GM18870 (cell line): ENCODE results near the gene MECP2.
"Not testable (repeated sequence)": the region's sequence is repeated elsewhere in the genome, so short reads cannot be mapped to it uniquely, and the experiment has no call there.

Source experiments
- ATAC-seq: cut with Tn5 transposase; IDR thresholded peaks from one replicate; pipeline ENCODE4 v1.9.1; 2021; ENCODE audit warnings: moderate library complexity; ENCODE audit not compliant: unreplicated experiment

MECP2 gene

DNA sequence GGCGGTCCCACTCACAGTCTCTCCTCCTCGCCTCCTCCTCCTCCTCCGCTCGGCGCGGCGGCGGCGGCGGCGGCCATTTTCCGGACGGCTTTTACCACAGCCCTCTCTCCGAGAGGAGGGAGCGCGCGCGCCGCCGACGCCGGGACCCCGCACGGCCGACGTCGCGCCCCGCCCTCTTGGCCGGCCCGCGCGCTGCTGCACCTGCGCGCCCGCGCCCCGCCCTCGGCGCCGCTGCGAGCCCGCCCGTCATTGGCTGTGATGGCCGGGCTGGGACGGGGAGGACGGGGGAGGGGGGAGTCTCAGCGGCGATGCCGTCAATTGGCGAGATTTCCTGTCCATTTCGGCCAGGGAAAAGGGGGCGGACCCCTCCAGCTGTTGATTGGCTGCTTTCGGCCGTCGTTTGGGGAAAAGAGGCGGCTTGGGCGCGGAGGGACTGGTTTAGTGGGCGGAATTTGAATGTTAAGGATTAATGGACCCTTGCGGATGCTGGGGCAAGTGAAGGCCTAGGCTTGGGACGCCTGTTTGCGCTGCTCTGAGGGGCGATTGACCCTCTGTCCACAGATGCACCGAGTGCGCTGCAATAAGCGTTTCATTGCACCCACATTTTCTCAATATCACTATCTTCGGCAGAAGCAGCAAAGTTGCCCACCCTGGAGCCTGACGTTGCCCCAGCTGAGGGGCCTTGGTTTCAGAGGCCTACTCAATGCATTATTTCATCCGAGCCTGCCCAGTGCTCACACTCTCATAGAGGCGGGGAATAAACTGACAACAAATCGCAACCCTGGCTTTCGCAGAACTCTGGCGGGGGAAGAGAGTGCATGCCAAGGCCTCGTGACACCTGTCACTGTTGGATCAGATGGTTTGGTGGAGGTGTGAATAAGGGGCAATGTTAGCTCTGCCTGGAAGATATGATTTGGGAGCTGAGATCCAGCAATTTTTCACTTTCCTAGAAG, at the start of gene MECP2:
Gene MECP2, minus strand, starts transcription at position 129 of the 953 bp plus-strand sequence.
- ATAC-seq: peak; percentile 63

DNA sequence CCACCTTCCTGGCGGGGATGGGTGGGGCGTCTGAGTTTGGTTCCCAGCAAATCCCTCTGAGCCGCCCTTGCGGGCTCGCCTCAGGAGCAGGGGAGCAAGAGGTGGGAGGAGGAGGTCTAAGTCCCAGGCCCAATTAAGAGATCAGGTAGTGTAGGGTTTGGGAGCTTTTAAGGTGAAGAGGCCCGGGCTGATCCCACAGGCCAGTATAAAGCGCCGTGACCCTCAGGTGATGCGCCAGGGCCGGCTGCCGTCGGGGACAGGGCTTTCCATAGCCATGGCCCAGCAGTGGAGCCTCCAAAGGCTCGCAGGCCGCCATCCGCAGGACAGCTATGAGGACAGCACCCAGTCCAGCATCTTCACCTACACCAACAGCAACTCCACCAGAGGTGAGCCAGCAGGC, 46.5 kb upstream of the MECP2 start, which contains the start of gene OPN1LW:
Gene OPN1LW, plus strand, starts transcription at position 234 of the 400 bp plus-strand sequence. Its CDS starts 41 bp downstream, at position 275.
- not testable (repeated sequence) for ATAC-seq

DNA sequence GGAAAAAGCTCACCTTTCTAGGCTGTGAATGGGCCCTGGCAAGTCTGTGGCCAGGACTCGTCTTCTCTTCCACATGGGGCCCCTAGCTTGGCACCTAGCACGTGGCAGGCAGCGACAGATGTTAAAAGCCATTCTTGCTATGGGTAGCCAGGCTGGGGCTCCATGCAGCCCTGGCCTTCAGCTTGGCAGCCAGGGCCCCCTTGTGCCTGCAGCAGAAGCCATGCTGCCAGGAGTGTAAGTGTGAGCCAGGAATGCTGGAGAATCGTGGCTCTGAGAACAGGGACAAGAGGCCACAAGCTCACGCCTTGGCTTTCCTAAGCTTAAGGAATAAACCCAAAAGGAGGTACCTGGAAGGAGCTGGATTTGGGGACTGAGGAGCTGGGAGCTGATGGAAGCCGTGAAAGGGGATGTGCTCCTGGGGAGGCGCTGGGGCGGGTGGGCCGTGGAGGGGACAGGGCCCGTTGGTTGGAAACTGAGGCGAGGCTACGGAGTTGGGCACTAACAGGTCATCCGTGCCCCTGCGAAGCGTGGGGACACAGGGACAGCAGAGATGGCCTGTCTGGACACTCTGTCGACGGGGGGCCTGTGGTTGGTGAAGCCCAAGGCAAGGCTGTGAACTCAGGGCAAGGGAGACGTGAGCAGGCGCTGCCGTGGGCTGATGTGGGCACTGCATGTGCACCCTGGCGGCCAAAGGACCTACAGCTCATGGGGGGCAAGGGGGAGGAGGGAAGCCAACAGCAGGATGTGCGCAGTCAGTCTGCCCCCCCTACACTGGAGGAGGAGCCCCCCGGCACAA, 45.6 kb upstream of the MECP2 start:
- no peak for ATAC-seq

DNA sequence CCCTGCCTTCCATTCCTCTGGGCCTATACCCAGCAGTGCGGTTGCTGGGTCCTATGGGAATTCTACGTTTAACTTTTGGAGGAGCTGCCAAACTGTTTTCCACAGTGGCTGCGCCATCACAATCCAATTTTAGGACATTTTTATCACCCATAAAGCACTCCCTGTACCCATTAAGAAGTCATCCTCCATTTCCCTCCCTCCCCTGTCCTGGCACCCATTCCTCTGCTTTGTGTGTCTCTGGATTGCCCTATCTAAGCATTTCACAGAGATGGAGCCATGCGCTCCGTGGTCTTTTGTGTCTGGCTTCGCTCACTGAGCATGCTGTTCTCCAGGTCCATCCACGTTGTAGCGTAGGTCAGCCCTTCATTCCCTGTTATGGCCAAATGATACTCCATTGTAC, 44.9 kb upstream of the MECP2 start:
- ATAC-seq: no peak

DNA sequence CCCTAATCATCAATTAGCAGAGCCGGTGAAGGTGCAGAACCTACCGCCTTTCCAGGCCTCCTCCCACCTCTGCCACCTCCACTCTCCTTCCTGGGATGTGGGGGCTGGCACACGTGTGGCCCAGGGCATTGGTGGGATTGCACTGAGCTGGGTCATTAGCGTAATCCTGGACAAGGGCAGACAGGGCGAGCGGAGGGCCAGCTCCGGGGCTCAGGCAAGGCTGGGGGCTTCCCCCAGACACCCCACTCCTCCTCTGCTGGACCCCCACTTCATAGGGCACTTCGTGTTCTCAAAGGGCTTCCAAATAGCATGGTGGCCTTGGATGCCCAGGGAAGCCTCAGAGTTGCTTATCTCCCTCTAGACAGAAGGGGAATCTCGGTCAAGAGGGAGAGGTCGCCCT, 43.2 kb upstream of the MECP2 start:
- no peak for ATAC-seq

DNA sequence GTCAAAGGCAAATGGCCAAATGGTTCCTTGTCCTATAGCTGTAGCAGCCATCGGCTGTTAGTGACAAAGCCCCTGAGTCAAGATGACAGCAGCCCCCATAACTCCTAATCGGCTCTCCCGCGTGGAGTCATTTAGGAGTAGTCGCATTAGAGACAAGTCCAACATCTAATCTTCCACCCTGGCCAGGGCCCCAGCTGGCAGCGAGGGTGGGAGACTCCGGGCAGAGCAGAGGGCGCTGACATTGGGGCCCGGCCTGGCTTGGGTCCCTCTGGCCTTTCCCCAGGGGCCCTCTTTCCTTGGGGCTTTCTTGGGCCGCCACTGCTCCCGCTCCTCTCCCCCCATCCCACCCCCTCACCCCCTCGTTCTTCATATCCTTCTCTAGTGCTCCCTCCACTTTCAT, 42.7 kb upstream of the MECP2 start:
- no peak for ATAC-seq

DNA sequence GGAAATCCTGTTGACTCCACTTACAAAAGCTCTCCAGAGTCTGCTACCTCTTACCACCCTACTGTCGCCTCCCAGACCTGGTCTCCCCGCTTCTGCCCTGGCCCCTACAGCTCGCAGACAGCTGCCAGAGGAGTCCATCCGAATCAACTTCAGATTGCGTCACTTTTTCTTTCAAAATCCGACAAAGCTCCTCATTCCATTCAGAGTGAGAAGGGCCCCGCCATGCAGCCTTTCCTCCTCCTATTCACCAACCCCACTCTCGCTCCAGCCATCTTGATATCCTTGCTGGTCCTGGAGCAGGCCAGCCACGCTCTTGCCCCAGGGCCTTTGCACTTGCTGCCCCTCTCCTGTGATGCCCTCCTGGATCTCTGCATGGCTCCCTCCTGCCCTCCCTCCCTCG, 41.3 kb upstream of the MECP2 start:
- no peak for ATAC-seq

DNA sequence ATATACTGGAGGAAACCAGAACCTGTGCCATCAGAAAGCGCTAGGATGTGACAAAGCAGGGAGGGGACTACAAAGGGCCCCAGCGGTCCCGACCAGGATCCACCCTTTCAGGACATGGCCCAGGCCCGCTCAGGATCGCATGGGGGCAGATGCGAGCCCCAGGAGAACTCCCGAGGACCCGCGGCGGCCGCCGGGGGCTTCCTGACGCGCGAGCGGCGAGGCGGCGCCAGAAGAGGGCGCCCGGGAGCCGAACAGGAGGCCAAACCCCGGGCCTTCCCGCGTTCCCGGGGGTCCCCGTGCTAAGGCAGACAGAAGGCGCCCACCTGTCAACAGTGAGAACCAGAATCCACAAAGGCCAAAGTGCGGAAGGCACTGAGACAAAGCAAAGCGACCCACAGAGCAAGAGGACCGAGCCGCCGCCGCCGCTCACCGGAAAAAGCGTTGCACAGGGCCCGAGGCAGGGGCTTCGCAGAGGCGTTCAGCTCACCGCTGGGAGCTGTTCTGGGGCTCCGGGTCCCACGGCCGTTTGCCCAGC, 39.2 kb upstream of the MECP2 start:
- ATAC-seq: no peak

DNA sequence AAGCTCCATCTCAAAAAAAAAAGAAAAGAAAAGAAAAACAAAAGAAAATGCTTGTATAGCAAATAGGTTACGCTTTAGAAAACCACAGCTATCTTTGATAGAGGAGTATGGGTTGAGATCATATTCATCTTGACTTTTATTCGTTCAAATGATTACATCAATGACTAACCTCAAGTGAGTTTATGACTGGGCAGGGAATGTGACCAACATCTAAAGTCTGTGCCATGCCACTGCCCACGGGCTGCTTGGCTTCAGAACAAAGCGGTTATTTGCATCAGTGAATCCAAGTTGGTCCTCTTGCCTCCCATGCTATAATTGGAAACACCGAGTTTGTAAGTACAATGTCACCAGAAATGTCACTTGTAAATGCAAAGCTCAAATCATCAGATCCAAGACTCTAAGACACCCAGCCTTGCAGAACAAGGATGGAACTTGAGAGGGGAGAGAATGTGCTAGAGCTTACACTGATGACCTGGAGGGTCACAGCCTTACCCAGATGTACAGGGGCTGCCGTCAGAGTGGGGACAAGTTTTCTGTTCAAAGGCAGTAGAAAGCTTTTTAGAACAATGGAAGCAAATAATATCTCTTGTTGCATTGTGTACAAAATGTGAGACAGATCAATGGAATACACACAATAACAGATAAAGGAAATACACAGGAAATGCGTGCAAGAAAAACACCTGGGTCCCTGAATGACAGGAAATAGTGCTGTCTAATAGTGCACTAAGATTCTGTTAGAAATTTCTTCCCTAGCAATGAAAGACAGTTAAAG, 38.1 kb upstream of the MECP2 start:
- no peak for ATAC-seq

DNA sequence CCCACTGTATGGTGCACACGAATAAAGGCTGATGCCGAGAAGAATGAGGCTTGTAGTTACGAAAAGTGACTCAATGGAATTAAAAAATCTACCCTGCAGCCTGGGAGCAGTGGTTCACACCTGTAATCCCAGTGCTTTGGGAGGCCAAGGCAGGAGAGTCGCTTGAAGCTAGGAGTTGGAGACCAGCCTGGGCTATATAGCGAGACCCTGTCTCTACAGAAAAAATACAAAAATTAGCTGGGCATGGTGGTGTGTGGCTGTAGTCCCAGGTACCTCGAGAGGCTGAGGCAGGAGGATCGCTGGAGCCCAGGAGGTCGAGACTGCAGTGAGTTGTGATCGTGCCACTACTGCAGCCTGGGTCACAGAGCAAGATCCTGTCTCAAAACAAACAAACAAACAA, 34.8 kb upstream of the MECP2 start:
- no peak for ATAC-seq

DNA sequence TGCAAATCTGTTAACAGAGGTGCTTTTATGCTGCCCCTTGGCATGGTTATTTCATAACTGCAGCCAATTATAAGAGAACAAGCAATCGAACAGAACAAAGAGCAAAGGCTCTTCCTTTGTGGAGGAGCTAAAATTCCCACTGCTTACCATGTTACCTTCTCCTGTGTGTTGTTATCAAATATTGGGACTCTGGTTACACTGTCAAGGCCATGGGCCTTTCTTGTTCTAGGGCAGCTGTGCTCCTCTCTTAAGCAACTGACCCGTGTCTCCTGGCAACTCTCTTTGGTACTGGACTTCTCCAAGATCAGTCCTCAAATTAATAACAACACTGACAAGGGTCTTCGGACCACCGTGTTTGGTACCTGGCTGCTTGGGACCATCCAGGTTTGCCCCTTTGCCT, 34.4 kb upstream of the MECP2 start:
- ATAC-seq: no peak

DNA sequence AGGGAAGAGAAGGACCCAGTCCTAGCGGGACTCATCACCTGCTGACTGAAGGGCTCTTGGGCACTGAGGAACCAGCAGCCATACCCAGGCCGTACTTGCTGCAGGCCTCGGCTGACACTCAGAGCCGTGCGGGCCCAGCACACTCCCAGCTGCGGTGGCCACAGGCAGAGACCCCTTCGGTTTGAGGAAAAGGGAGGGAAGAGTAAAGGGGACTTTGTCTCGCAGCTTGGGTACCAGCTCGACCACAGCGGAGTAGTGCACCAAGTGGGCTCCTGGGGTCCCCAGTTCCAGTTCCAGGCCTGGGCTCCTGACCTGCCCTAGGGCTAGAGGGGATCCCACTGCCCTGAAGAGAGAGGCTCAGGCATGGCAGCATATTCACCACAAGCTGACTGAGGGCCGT, 28.6 kb upstream of the MECP2 start:
- no peak for ATAC-seq

DNA sequence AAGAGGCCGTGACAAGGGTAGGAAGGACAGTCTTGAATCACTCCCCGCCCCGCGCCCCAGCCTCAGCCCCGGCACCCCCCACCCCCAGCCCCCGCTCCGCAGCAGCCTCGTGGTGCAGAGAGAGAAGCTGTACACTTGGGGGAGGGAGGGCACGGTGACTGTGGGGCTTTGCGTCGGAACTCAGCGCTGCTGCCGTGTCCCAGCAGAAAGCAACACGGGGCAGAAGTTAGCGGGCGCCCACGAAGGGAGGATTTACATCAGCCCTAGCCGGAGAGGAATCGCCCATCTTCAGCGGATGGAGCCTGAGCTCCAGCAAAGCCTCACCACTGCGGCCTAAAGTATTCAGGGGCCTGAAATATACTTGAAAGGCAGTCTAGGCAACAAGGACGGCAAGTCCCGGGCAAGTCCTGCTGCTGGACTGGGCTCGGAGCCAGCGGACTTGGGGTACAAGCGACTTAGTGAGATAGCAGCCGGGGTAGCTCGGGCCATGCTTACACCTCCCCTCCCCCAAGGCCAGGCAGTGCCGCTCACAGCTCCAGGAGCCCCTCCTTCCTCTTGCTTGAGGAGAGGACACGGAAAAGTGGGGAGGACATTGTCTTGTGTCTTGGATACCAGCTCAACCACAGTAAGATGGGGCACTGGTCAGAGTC, 28.0 kb upstream of the MECP2 start:
- no peak for ATAC-seq

DNA sequence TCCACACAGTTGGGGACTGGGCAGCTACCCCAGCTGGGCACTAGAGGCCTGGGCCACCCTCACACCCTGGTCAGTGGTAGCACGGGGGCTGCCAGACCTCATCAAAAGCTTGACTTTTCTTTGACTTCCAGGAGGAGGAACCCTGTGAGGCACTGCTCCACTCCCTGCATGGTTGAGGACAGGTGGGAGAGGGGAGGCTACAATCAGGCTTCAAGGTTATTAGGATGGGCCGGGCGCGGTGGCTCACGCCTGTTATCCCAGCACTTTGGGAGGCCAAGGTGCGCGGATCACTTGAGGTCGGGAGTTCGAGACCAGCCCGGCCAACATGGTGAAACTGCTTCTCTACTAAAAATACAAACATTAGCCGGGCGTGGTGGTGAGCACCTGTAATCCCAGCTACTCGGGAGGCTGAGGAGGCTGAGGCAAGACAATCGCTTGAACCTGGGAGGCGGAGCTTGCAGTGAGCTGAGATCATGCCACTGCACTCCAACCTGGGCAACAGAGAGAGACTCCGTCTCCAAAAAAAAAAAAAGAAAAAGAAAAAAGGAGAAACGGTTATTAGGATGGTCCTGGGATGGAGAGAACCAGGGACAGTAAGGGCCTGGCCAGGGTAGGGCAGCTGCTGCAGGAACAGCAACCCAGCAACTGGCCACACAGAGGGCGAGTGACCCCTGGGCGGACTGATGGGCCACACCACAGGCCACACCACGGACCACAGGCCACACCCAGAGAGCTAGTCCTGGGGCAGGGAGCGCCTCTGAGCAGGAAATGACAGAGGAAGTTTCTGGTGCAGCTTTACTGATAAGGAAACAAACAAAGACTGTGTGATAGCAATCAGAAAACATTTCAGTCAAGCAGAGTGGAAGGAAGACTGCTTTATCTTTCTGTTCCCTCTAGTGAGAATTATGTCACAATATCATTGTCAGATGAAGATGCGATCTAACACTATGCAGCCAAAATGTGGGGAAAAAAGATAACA, 26.0 kb upstream of the MECP2 start:
- ATAC-seq: no peak

DNA sequence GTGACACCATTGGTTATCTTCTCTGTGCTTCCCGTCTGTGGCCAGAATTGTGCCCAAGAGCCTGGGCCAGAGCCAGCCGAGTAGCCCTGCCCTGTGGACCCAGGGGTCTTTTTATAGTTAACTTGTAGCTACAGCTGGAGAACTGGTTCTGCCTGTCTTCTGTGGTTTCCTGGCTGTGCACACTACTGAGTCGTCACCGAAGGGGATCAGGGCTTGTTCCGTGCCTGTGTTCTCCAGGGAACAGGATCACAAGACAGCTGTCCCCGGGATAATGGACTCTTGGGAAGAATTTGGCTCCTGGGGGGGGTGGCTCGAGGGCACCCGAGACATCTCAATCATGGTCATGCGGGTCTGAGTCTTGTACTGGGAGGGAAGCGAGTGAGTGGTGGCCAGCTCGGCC, 24.4 kb upstream of the MECP2 start:
- no peak for ATAC-seq

DNA sequence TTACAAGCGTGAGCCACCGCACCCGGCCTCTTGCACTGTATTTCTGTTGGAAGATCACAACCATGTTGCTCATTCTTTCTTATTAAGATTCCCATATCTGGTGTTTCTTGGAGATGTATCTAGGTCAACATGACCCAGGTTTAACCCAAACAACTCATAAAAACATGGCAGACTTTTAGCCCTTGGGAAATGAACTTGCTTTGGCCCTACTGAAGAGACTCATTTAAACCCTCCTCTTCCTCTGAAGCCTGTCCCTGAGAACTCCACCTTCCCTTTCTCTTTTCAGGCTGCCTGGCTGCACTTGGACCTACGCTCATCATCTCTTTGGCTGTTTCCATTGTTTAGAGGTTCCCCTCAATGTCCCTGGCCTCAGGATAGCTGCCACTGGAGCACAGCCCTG, 23.7 kb upstream of the MECP2 start:
- ATAC-seq: no peak

DNA sequence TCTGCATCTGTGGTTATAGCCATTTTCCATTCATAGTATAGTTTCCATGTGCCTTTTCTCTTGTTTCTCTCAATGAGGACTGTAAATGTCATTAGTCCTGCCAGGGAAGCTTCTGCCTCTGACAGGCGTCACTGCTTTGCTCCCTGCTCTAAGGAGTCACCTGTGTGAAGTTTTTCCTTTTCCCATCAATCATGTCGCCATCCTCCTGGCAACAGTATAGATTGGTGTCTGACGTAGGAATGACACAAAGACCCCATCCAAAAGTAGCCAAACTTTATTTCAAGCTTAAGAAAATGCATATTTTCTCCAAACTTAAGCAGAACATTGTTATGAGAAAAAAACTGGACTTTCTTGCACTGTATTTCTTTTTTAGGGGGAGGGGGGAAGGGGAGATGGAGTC, 23.1 kb upstream of the MECP2 start:
- no peak for ATAC-seq

DNA sequence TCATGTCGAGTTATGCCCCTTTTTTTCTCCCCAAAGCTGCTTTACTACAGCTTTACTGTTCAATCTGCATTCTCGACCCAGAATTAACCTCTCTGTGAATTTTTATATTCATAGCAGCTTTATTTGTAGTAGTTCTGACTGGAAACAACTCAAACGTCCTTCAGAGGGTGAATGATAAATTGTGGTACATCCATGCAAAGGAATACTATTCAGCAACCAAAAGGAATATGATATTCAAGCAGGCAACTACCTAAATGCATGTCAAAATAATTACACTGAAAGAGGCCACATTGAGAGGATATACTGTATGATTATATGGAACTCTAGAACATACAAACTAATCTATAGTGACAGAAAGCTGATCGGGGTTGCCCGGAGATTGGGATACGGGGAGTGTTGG, 20.0 kb upstream of the MECP2 start:
- no peak for ATAC-seq
